GM12872 (cell line): ENCODE results near the gene MED10.

Experiments
- TF ChIP-seq, protein P1 (sequence below): IDR thresholded peaks from 3 replicates; pipeline ENCODE4 v1.5.1; 2011; ENCODE audit warnings: low read depth, mild to moderate bottlenecking, low read length, moderate library complexity; ENCODE audit not compliant: insufficient read depth

MED10 gene

GRCh38 chr5:6342689-6343315, 35.5 kb downstream of the MED10 start:
- TF ChIP-seq, protein P1, sequence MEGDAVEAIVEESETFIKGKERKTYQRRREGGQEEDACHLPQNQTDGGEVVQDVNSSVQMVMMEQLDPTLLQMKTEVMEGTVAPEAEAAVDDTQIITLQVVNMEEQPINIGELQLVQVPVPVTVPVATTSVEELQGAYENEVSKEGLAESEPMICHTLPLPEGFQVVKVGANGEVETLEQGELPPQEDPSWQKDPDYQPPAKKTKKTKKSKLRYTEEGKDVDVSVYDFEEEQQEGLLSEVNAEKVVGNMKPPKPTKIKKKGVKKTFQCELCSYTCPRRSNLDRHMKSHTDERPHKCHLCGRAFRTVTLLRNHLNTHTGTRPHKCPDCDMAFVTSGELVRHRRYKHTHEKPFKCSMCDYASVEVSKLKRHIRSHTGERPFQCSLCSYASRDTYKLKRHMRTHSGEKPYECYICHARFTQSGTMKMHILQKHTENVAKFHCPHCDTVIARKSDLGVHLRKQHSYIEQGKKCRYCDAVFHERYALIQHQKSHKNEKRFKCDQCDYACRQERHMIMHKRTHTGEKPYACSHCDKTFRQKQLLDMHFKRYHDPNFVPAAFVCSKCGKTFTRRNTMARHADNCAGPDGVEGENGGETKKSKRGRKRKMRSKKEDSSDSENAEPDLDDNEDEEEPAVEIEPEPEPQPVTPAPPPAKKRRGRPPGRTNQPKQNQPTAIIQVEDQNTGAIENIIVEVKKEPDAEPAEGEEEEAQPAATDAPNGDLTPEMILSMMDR = no peak

DNA sequence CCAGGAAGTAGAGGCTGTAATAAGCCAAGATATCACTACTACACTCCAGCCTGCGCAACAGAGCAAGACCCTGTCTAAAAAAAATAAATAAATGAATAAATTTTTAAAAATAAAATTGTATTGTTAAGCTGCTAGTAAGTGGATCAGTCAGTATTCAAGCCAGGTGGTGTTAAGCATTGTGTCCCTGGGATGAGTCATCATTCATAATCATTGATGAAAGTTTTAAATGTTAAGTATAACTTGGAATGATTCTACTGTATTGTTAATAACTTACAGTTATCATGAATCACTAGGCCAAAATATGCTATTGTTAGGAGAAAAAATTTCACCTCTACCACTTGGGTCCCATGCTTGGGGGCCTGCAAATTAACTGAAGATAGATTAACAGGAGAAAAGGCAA, 38.2 kb downstream of the MED10 start:
- TF ChIP-seq, protein P1 = no peak

DNA sequence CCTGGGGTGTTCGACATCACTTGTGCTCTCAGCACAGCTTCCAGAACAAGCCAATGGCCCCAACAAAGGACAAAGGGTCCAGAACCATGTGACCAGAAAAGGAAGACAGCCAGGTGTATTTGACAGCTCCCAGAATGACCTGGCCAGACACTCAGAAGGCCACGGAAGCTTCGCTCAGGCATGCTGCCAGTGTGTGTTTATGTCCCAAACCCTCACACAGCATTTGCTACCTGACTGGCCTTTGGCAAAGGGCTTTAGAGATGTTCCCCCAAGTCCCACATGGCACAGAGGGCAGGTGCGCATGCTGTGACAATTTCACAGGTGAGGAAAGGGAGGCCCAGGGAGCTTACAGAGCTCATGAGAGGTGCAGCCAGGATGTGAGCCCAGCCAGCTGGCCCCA, 39.5 kb downstream of the MED10 start:
- TF ChIP-seq, protein P1 = no peak

GRCh38 chr5:6338135-6338534, 40.2 kb downstream of the MED10 start:
- TF ChIP-seq, protein P1 = no peak

DNA sequence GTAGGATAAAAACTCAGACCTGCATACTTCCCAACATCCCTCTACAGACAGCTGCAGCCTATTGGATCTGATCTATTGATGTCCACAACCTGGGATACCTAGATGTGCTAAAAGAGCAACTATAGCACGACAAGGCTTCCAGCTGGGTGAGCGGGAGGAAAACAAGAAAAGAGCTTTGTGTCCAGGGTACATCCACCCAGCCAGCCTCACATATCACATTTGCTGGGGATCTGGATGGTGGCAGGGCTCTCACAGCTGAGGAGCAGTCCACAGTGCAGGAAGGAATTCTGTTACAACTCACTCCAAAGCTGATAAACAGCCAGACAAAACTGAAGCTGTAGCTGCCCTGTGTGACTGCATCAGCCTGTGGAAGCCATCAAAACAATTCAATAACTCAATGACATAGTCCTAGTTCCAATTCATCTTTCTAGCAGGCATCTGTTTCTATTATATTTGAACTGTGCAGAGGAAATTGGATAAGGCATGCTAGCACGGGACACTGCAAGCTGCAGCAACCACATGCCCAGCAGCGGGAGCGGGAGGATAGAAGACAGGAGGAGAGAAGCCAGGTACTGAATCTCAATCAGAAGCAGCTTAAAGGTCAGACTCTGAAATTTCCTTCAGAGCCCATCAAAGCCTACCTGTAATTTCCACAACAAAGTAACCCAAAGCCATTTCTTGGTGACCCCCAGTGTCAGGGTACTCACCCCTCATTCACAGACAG, 45.0 kb downstream of the MED10 start:
- TF ChIP-seq, protein P1 = no peak

- TF ChIP-seq, protein P1 = no peak
These were observed 50.2 kb downstream of the MED10 start for GRCh38 chr5:6328173-6328572.

DNA sequence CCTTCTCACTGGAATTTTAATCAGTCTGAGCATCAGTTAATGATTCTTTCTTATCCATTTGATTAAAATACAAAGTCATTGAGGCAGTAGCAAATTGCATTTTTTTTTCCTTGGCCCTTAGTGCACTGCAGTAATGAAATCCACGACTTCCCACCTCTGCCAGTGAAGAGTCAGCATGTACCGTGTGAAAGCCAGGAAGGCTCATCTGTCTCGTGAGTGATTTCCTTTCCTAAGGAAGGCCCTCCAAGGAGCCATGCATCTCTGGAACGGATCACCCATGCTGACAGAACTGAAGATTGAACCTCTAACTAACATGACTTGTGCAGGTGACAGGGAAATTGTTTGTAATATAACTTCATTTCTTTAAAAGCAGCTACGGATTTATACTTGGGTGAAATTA, 51.6 kb downstream of the MED10 start:
- TF ChIP-seq, protein P1 = no peak
